Left renal cortex interstitium (tissue), 4 donors: ENCODE measurements around the gene NME5. TPM values are rescaled to one million over a fixed set of nuclear protein-coding genes. Genes with fewer than 3 reads are reported as not detected.

ENCODE experiments used
- DNase-seq, 4 donors: peaks; one replicate each; pipeline ENCODE4 v3.0.0-alpha.2; 2013; ENCODE audit warnings: low read depth in 4 of 4, low spot score in 2 of 4, missing footprints in 1 of 4
- polyA plus RNA-seq, 4 donors: library from polyadenylated mRNA; unstranded; fragments of 120-200 nt; gene quantifications; one replicate each; pipeline ENCODE4 v1.2.1, GENCODE V29; 2013; ENCODE audit not compliant: insufficient read length in 4 of 4

The NME5 gene
- polyA plus RNA-seq, 4 donors, result 22.4 to 27.6 (median 25.0) TPM

DNA sequence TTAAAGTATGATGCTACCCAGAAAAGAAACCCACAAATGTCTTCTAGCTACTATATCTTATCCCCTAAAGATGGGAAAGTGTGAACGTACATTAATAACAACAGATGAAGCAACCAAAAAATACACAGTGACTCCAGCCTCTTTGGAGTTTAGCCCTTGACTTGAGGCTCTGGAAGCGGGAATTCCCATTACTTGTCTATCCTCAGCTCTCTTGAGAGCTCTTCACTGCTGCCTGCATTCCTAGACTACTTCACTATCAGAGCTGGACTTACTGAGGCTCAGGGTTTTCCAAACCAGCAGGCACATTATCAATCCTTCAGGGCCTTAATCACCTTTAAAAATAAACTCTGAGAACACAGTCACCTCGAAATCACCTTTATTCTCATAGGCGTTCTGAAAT lies 1.0 kb upstream of the NME5 start:
- no peak for DNase-seq

DNA sequence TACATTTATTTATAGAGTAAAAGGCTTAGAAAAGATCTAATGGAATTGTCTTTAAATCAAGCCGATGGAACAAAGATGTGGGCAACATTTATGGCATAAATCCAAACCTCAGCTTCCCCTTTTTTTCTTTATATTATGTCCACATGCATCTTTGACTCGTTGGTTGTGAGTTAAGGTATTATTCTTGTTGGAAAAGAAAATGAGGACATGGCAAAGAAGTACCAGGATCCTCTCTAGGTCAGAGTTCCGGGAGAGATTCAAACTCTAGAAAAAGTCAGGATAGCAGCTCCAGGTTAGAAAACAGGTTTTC lies 508 bp upstream of the NME5 start:
- DNase-seq, result no peak

DNA sequence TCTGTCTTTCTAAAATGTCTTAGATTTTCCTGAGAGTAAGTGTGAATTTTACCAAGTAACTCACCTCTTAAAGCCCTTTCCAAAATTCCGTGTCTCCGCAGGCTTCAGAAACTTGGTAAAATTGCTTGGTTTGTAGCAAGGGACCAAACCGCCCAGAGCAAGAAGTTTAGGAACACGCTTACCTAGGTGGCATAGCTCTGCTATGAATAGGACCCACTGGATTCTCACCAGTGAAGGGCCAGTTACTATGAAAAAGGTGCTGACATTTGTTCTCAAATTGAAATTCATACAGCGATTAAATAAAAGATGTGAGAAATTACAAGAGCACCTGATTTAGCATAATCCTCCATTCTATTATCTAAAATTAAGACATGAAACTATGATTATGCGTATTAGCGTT lies 6.7 kb downstream of the NME5 start:
- DNase-seq, result no peak

DNA sequence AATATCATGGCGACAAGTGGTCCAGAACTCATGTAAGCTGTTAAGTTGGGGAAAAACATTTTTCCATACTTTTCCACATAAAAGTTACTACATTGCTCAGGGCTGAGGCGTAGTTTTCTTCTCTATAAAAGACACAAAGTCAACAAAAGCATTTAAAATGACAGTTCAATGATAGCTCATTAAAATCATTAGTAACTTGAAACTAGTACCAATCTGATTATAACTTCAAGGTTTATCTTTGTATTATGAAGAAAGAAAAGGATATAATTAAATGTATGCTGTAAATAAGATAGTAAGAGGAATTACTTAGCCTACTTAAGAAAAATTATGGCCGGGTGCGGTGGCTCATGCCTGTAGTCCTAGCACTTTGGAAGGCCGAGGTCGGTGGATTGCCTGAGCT lies 9.9 kb downstream of the NME5 start:
- DNase-seq, result no peak

DNA sequence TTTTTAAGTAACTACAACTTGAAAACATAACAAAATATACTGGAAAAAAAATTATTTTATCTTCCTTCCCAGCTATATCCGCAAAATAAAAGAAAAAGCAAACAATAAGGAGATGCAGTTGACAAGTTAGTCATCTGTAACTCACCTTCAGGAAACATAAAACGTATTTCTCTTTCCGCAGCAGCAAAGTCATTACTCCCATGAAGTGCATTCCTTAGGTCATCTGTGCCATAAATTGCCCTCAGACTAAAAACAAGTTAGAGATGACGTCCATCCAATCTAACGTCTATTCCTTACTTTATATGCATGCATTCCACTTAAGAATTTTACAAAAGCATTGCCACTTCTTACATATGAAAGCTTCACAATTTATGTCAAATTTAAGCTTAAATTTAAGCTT lies 10.9 kb downstream of the NME5 start:
- DNase-seq, result no peak

DNA sequence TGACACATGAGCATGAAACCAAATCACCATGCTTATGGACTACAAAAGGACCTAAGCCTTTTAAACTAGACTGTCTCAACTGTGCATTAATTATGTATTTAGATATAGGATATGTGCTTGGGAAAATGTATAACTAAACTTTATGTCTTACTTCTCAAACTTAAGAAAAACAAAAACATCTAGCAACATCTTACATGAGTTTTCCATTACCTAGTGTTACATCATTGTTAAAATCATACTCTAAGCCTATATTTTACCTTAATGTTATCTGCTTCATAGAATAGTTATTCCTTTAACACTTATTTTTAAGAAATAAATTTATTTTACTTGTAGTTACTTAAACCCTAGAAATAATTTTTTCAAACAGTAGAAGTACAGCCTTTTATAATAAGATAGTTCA lies 24.0 kb downstream of the NME5 start:
- no peak for DNase-seq

DNA sequence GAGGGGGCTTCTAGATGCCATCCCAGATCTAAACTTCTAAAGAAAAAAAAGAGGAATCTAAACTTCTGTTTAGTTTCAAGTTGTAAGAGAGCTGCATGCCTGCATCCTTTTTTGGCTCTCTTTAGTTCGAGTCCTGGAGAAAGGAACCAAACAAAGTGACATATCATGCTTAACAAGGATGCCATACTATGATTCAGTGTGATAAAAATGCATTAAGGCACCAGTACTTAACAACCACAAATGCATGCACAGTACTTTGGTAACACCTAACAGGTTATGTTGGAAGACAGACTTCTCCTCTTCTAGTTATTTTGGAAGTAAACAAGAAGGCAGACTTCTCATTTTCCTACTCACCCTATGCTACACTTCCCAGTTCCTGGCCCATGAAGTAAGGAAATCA lies 27.3 kb downstream of the NME5 start:
- no peak for DNase-seq

DNA sequence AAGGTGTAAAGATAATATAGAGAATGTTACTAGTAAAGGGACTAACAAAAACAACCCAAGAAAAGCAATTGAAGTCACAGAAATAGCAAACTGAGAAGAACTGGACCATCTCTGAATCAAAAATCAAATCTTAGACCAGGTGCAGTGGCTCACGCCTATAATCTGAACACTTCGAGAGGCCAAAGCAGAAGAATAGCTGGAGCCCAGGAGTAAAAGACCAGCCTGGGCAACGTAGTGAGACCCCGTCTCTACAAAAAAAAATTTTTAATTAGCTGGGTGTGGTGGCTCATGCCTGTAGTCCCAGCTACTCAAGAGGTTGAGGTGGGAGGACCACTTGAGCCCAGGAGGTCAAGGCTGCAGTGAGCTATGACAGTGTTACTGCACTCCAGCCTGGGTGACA lies 28.0 kb downstream of the NME5 start:
- no peak for DNase-seq

DNA sequence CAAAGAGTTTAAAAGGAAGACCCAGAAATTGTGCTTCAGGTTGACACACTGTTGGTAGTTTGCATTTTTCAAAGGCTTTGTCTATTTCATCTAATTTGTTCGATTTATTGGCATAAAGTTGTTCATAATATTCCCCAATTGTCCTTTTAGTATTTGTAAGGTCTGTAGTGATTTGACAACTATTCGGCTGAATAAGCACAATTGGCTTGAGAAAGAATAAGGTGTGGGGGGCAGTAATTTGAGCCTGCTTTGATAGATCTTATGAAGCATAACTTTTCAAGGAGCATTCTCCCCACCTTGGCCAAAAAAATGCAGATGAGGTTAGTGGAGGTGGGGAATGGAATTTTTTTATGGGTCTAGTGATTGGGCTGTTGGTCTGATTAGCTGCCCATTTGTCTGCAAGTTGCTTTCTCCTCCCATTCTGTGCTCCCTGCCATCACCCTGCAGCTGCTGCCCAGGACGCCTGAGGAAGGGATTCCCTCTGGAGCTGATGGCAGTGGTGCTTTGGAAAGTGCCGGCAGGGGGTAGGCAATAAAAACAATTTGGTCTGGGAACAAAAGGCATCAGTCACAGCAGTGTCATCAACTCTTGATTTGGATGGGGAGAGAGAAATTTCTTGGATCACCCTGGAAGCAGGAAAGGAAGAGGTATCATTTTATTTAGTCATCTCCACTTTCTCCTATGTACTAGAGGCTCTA lies 28.8 kb downstream of the NME5 start:
- no peak for DNase-seq

DNA sequence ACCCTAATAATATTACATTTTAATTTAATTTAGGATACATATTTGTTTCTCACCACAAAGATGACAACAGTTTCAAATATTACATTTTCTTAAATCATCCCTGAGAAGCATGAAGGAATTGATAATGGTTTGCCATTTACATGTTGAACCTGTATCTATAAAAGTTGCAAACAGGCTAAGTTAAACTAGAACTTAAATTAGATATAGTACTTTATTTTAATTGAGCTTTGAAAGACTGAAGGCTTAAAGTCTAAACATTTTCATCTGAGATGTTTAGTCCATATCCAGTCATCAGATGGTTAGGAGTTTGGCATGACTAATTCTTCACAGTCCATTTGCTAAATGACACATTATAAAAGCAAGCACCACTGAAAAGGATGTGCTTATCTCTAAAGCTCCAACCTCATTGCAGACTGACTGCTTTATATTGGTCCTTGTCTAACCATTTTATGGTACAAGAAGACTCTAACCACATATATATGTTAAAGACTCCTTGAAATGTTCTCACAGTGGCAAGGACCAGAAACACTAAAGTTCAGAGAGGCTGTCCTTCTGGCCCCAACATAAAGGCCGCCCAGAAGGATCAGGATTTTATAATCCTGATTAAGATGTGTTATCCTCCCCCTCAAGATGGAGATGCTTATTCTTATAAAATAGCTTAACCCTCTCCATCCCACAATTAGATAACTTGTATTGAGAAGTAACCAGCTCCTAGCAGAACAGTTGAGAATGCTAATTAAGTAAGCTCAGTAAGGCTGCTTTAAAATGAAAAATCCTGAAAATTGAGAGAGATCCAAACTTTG lies 29.6 kb downstream of the NME5 start:
- DNase-seq, result no peak

DNA sequence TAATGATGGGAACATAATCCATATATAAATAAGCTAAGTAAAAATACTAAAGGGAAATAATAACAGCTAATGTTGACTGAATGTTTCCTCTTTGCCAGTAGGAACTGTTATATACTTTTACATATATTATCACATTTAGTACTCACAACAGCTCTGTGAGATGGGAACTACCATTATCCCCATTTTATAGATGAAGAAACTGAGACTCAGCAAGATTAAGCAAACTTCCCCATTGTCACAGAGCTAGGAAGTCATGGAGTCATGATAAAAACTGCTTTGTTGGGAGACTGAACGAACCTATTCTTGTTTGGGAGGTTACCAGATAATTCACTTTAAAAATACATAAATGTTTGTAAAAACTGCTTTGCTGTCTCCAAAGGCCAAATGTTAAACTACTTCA lies 32.0 kb downstream of the NME5 start:
- DNase-seq, result no peak

DNA sequence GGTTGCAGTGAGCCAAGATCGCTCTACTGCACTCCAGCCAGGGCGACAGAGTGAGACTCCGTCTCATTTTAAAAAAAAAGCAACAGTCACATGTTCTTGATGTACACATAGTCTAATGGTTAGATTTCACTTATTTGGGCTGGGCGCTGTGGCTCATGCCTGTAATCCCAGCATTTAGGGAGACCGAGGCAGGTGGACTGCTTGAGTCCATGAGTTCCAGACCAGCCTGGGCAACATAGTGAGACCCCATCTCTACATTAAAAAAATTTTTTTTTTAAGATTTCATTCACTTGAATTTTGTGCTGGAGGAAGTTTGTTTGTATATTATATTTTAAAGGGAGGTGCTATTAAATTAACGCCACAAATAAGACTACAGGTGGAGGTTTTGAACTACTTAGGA lies 33.5 kb downstream of the NME5 start:
- DNase-seq, result no peak

DNA sequence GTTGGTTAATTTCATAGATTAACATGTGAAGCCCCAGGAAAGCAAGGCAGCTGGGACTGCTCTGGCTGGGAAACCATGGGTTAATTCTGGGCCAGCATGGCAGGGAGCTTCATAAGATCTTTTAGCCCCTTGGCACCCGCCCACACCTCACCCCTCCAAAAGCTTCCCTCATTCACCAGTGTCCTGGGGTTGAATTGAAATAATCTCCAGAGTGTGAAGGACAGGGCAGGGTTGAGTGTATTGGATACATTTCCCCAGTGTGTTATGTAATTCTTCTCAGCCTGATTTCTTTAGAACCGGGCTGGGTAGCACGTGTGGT lies 36.0 kb downstream of the NME5 start:
- DNase-seq, result no peak

DNA sequence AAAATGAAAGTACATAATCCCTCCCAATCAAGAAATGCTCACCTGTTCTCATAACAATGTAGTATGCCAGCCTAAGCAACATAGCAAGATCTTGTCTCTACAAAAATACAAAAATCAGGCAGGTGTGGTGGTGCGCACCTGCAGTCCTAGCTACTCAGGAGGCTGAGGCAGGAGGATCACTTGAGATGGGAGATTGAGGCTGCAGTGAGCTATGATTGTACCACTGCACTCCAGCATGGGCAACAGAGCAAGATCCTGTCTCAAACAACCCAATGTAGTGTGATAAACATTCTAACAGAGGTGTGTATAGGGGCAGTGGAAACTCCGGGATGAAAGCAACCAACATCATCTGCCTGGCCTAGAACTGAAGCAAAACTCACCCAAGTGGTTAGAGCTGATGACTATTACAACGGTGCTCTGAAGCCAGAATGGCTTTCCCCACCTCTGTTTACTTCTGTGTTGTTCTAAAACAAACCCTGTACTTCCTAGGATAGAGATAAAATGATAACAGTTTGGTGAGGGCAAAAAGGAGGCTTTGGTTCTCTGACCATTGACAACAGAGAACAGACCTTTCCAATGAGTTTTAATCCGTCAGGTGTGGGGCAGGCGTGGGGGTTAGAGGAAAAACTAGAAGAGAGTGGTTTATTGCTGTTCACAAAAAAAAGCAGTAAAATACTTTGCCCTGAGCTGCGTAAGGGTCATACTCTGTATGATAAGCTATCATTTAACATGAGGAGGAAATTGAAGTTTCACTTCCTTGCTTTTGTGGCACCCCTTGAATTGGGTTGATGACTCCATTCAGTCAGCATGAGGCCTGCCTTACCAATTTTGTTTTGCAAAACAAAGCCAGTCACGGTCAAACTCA lies 36.5 kb downstream of the NME5 start:
- no peak for DNase-seq

DNA sequence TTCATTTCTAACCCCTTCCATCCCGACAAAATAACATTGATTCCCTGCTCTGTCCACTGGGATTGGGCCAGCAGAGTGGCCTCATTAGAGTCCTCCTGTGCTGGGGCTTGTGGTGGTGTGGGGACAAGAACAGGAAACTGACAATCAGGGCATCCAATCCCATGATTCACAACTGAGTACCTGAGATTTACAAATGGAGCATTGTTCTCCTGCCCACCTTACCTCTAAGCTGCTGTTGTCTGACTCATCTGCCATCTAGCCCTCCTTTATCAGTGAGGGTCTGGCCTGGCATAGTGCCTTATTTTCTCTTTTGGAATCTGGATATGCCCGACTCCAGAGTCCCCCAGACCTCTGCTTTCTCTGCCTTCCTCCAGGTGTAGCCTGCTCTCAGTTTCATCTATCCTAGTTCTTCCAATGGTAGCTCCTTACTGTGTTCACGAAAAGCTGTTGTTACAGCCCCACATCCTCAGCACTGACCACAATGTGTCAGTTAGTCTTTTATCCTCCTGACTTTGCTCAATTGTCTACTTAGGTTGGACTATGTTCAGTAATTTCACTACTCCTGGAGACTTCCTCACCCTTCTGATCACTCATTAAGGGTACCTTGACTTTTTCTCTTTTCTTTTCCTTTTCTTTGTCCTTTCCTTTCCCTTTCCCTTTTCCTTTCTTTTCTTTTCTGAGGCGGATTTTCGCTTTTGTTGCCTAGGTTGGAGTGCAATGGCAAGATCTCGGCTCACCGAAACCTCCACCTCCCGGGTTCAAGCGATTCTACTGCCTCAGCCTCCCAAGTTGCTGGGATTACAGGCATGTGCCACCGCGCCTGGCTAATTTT lies 42.0 kb downstream of the NME5 start:
- no peak for DNase-seq

DNA sequence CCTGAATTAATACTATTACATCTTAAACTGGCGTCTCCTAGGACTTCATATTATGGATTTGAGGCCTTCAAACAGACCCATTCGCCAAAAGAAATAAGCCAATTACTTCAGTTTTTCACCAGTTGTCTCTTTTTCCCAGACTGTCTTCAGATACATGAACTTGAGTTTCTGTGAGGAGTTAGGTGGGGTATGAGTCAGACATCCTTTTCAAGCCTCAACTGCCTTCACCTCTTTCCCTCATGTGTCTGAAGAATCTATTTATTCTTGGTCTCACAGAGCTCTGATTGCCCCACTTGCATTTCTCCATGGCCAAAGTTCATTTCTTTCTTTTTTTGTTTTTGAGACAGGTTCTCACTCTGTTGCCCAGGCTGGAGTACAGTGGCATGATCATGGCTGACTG lies 42.9 kb downstream of the NME5 start:
- DNase-seq, result no peak

DNA sequence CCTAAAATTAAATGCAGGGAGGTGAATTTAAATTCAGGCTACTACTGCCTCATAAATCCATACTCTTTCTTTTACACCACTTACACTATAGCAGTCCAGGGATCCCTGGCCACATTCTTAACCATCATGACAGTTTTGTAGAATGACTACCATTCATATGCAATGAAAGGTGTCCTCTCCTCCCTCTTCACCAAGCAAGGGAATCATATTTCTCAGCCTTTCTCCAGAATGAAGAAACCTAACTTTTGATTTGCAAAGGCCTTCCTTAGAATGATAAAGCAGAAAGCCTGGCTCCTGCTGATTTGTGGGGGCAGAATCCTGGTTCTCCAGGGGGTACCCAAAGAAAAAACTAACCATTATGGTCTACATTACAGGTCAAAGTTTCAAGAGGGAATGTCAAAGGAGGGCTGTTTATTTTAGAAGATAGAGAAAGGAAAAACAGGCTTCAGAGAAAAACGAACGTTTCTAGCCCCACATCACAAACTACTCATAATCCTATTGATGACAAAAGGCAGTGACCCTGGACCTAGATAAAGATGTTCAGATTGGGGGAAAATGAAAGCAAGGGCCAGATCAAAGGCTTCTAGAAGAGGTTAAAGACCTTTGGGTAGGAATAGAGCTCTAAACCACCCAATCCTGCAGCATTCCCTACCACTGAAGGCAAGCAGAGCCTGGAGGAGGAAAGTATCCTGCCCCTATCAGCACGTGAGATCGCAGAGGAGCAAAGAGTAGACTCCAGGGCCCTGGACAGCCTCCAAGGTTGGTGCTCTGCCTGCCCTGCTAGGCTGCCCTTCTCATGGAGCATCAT lies 43.9 kb downstream of the NME5 start:
- no peak for DNase-seq

DNA sequence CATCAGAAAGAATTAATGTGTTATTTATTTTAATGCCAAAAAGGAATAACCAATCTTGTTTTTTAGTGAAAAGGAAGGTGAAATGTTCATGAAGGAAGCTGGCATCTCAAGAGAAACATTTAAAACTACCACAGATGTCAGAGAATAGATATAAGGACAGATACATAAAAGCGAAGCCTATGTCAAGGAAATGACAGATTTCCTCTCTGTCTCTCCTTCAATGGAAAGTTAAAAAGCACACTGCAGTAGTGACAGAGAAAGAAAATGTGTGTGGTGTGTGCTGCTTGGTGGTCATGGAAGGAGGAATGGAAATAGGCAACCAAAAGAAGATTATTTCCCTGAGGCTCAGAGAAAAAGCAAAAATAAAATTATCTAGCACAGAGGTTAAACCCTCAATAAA lies 46.2 kb downstream of the NME5 start:
- DNase-seq, result no peak

DNA sequence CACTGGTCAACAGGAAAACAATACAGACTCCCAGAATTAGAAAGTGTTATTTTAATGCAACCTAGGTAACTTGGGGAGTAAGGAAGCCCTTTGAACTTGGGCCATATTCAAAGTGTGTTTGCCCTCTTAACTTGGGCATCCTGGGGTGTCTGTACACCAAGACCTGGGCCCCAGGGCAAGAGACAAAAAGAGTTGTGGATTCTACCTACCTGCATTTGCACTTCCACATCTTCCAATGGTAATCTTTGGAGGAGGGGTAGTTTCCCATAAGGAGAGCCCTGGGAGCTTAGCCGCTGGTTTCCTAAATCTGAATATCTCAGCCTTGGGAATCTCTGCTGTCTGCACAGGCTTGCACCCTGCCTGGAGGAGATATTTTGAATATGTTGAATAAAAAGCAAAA lies 46.9 kb downstream of the NME5 start:
- DNase-seq, result no peak

DNA sequence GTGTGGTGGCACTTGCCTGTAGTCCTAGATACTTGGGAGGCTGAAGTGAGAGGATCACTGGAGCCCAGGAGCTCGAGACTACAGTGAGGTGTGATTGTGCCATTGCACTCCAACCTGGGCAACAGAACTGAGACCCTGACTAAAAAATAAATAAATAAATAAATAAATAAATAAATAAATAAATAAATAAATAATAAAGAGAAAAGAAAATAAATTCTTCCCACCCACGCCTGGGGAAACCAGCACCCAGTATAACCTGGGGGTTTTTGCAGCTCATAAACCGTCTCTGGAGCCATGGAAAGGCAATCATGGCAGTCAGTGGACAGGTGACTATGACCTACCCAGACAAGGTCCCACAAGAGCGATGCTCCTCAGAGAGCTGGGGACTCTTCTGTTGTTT lies 47.5 kb downstream of the NME5 start:
- no peak for DNase-seq
